HG03196 (cell line): ENCODE results near the gene ITPR1.

Experiments
- ATAC-seq: cut with Tn5 transposase; IDR thresholded peaks from one replicate; pipeline ENCODE4 v1.9.1; 2021; ENCODE audit not compliant: unreplicated experiment

ITPR1 gene

DNA sequence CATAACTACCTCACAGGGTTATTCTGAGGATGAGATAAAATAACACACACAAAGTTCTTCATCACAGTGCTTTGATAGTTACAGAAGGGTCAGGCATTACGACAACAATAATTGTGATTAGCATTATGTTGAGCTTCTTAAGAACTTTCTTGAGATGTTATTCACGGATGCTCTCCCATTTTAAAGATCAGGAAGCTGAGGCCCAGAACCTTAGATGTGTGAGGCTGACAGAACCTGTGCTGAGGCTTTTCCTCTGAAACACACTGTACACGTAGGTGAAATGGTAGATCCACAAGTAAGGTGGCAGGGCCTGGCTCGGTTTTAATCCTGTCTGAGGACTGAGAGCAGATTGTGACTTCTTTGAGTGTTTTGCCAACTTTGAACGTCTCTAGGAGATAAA, 274.9 kb downstream of the ITPR1 start:
- ATAC-seq, result no peak

DNA sequence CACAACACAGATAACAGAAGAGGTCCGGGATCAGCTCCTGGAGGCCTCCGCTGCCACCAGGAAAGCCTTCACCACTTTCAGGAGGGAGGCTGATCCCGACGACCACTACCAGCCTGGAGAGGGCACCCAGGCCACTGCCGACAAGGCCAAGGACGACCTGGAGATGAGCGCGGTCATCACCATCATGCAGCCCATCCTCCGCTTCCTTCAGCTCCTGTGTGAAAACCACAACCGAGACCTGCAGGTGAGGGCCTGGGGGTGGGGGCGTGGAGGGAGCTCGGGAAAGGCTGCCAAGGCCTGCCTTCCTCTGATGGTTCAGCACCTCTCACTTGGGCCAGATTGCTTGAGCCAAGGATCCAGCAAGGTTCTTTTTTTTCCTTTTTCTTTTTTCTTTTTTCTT, 275.4 kb downstream of the ITPR1 start:
- no peak for ATAC-seq

DNA sequence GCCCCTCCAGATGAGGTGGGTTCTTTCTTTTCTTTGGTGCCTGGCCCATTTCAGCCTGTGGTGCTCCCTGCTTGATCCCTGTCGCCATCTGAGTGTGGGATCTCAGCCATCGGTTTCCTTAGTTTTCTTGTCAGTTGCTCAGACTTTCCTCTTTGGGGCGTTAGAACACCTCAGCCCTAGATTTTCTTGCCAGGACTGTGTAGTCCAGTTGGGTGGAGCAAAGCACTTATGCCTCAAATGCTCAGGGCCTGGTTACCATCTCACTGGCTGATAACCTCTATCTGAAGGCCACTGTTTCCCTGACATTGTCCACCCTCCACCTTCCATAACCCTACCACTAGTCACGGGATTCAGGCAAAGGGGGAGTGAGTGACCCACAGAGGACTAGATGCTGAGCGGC, 277.4 kb downstream of the ITPR1 start:
- ATAC-seq, result no peak

DNA sequence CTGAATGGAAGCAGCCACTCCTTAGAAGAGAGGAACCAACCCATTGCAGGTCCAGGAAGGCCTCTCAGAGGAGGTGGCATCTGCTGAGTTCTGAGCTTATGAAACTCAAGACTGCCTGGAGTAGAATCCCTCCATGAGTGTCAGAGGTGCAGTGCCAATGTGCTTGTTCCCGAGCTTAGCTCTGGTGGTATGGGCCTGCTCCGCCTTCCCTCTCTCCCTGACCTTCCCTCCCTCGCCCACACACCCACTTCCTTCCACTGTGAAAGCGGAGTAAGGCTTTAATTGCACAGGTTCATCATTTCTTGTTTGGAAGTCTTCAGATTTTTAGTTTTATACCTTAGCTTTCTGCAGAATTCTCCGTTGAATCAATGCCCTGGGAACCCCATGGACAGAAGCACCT, 278.1 kb downstream of the ITPR1 start:
- no peak for ATAC-seq

DNA sequence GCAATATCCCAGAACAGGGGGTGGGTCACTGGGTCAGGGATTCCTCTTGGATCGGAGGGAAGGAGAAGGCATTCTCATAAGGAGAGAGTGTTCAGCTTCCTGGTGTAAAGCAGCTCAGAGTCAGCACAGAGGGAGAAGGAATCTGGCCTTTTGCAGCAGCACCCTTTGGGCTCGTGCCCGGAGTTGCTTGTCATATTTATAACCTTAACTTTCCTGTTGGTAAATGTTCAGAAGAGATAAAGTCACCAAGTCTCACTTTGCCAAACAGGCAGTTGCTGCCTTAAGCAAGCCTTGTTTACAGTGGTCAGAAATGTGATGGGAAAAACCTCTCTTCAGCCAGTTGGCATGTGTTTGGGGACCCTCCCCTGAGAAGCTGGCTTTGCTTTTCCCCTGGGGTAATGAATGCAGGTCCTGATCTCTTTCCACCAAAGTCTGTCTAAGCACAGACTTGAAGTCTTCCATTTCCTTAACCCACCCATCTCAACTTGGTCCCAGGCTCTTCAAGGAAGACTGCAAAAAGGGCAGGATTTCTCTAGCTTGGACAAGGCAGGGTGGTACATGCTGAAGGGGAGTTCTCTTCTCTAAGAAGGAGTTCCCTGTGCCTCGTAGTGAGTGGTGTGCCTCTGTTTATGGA, 279.1 kb downstream of the ITPR1 start:
- ATAC-seq, result no peak

DNA sequence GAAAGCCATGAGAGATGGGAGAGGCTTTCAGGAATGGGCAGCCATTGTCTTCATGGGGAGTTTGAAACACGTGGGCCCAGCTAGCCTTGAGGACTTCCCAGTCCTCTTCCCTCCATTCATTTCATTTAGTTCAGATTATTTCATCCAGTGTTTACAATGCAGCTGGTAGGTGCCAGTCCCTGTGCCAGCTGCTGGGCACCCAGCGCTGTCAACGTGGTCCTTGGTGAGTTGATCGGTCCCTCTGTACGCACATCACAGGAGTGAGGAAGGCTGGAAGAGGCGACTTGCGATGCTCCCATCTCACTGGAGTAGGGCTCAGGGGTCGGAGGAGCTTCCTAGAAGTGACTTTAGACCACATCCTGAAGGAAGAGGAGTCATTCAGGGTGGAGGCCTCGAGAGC, 279.7 kb downstream of the ITPR1 start:
- ATAC-seq, result no peak

DNA sequence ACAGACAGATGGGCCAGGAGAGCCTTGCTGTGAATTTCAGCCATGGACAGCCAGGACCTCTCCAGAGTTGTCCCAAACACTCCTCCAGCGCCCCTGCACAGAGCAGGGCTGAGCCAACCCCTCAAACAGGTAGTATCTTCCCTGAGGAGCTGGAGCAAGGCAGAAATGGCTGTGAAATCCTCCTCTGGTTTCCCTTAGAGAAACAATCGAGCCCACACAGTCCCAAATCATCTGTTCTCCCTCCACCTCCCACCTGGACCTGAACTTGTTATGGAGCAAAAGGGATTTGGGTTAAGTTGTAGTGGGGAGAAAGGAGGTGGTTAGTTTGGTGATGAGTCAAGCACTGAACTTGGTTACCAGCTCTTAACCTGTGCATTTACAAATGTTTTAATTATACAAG, 280.4 kb downstream of the ITPR1 start:
- ATAC-seq, result no peak

DNA sequence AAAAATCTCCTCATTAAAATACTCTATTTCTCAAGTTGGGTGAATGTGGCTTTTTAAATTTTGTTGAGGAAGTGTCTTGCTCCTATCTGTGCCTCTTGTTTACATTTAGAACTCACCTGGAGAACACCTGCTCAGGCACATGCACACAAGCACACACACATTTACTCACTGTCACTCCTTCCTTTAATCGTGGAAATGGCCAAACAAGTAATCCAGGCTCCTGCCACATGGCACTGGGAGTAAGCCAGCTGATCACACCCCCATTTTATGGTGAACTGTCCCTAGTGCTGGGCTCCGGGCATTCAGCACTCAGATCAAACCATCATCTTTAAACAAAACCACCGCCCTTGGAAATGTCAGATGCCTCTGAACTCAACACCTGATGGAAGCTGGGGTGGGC, 281.4 kb downstream of the ITPR1 start:
- ATAC-seq, result no peak

DNA sequence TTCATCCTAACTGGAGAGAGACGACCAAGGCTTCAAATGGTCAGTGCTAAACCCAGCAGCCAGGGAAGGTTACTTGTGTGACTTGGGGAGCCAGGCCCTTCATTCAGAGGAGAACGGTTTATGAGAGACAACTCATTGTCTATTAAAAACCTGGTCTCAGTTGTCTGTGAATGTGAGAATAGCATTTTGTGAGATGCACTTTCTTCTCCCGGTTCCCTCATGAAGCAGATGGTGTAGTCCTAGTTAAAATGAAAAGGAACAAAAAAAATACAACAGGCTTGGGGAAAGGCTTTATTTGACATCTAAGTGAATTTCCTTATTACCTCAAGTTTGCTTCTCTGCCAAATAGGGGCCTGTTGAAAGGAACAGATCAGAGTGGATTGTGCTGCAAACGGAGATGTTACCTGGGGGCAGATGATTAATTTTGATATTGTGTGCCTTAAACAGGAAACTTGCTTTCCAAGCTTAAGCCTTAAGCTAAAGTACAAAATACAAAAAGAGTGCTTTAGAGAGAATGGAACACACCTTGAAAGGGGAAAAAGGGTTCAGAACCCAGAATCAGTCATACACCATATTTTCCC, 283.3 kb downstream of the ITPR1 start:
- peak; percentile 29 for ATAC-seq

DNA sequence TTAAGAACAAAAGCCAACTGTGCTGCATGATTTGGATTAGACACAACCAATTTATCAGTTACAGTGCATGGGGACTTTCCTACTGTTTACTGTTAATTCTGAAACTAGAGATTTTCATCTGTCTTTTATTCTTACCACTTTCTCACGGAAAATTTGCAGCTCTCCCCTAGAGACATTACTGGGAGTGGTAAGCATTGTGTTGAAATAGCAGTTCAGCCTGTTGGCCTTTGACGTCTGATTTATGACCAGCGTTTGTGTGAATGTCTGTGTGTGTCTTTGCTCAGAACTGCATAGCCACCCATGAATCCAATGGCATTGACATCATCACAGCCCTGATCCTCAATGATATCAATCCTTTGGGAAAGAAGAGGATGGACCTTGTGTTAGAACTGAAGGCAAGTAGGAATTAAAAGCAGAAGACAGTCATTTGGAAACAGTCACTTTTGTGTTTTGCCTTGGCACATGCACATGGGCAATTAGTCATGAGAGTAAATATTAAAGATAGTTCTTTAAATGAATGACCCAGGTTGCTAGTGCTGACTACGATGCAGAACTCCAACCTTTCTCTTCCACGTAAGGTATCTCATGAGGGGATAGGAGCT, 283.9 kb downstream of the ITPR1 start:
- ATAC-seq, result peak; percentile 77

DNA sequence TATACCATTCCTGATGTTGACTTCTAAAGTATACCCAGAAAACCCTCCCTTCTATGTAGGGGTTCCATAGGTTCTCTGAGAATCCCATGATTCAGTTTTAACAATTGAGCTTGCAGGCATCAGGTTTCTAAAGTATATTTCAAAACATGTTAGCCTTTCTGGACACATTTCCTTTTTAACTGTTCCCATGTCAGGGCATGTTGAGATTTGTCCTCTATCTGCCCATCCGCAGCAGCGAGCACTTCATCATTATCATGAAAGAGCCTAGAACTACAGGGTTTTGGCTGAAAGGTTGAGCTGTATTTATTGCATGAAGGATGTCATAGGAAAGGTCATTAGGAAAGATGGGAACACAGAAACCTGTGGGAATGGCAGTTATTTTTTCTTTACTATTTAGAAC, 285.0 kb downstream of the ITPR1 start:
- ATAC-seq, result no peak

DNA sequence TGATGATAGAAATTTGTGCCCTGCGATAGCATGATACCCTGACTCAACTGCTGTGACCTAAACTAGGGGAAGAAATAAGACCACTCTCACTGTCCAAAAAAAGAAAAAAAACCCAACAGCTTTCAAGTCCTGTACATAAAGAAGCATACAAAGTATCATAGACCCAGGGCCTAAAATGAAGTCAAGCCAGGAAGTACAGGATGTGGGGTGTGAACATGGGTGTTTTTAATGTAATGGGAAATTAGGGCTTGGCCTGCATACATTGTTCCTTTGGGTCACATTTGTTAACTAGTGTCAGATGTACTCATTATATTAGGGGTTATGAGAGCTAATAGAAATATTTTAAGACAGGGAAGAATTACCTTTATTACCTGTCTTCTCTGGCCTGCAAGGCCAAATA, 285.6 kb downstream of the ITPR1 start:
- no peak for ATAC-seq

DNA sequence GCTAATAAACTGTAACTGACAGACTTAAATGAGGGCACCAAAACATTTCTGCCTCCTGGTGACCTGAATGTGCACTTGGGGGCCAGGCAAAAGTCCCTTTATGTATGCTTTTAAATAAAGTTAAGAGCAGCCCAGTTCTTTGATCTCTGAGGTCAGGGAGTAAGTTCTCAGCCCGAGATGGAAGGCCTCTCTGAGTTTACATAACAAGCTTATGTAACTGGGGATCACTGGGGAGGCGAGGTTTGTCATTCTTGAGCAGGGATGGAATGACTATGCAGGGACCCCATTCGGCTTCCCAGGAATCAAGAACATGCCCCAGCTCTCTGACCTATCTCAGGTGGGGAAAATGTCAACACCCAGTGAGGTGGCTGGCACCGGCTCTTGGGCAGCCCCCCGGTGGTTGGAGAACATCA, 287.4 kb downstream of the ITPR1 start:
- ATAC-seq, result no peak

DNA sequence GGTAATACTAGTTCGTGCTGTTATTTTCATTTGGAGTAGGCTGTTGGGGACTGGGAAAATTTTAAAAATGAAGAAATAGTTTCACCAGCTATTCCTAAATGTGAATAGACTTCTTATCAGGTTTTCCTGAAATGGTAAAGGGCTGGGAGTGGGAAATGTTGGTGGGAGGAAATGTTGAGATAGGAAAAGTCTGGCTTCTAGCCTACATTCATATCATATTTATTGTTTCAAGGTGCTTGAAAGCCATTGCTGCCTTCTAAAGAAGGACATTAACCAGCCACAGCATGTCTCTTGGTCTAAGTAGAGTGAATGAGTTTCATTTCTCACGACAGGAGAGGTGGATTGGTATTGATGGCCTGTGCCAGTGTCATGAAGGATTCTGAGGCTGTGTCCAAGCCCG, 288.9 kb downstream of the ITPR1 start:
- ATAC-seq, result no peak

DNA sequence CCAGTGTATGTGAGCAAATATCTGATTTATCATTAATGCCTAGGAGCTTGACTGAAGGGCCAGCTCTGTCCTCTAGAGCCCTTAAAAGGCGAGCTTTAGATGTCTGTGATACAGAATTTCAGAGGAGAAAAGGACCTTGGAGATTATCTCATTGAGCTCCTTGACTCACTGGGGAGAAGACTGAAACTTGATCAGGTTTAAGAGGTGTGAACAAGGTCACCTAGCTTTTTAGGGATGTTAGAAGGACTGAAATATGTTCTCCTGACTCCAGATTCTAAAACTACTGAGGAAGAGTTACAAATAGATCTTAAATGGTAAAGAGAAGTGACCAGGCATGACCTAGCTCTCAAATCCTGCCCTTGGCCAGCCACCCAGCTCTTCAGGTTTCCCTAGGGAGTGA, 292.4 kb downstream of the ITPR1 start:
- ATAC-seq, result no peak

DNA sequence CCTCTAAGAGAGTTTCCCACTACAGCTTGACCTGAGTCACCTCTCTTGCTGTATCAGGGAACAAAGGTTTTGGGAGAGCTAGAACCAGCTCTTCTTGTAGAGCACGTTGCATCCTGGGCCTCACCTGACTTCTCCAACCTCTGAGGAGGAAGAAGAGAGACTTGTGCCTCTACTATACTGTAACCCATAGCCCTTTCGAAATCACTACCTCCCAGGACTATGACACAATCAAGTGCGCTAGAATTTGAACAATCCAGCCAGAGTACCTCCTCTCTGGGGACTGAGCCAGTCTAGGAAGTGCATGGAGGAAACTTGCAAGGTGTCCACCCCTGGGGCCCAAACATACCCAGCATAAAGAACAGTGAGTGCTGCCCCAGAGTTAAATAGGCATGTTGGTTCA, 293.3 kb downstream of the ITPR1 start:
- no peak for ATAC-seq

DNA sequence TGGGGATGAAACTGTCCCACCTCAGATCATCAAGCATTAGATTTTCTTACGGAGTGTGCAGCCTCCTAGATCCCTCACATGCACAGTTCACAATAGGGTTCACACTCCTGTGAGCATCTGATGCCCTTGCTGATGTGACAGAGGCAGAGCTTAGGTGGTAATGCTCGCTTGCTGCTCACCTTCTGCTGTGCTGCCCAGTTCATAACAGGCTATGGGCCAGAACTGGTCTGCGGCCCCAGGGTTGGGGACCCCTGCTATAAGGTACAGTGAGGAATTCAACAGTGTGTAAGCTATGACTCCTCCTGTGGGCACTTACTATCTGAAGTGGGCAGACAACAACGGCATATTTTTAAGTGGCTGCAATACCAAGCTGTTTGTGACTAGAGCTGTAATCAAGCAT, 298.2 kb downstream of the ITPR1 start:
- ATAC-seq, result no peak

DNA sequence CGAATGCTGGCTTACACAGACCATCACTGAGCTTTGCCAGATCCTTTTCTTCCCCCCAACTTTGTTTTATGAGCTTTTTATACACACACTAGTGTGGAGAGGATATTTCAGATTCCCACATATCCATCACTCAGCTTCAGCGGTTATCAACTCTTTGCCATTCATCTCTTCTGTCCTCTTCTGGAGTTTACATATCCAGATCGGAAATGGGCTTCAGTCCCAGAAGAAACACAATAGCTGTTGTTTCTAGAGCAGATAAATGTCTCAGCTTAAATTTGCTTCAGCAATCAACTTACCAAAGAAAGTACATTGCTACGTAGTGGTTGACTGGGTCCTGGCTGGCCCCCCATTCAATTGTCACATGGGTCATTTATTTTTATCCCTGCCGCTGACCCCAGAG, 300.2 kb downstream of the ITPR1 start:
- ATAC-seq, result no peak

DNA sequence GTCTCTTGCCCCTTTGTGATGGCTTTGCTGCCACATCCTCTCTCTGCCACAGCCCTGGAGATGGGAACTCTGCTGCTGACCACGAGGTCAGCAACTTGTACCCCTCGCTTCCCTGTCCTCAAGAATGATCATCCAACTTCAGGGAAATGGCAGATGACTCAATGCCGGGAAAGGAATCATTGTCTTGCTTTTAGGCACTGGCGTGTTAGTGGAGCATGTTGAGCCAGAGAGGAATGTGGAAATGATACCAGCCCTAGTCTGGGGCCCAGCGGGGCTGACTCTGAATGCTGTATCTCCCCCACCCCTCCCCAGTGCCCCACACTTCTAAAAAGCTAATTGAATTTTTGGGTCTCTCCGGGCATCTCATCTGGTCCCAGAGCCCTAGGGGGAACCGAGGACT, 301.2 kb downstream of the ITPR1 start:
- ATAC-seq, result no peak

DNA sequence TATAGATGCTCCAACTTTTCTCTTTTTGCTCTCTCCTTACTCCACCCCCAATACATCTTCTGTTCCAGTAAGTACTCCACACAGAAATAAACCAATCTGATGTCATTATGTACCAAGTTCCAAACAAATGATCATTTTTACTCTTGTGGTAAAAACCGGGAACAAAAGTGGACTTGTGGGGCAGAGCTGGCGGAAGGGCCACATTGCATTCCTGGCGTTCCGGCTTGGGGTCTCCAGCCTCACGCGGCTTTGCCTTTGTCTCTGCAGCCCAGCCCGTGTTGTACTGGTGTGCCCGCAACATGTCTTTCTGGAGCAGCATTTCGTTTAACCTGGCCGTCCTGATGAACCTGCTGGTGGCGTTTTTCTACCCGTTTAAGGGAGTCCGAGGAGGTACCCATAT, 301.6 kb downstream of the ITPR1 start:
- no peak for ATAC-seq

DNA sequence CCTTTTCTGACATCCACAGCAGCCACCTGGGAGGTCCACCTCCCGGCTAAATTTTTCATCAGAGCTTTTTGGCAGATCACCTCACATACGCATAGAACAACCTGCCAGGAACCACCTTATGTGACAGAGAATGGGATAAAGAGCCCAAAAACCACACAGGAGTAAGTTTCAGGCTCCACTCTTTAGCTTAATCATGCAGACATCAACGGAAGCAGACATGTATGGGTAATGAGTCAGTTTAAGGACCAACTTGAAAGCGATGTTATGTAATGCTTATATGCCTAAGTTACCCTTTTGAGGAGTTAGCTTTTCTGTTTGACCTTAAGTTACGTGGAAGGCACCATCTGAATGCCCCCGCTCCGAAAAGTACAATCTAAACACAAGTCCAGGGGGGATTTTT, 302.8 kb downstream of the ITPR1 start:
- ATAC-seq, result no peak

DNA sequence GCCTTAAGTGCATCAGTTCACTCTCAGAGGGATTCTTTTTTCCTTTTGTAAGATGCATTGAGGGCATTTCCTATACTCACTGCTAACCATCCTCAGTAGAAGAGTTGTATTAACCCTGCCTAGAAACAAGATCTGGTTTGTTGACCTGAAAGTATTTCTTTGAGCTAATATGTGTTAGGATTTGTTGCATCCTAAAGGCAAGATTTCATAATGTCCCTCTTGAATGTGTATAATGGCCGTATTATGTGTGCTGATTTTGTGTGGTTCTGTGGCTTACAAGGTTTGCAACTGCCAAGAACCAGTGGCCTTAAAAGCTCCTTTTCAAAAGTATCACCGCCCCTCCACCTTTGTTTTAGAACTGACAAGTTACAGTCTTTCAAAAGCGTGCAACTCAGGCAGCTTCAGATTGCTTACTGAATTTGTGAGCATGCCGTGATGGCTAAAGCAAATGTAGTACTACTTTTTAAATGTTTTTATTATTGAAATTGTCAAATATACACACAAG, 304.1 kb downstream of the ITPR1 start:
- ATAC-seq, result no peak
